ENCODE results near the gene TXLNA.

The TXLNA gene

GRCh38 chr1:32195972-32196823 lies 16.7 kb downstream of the TXLNA start:
- Histone ChIP-seq H3K4me1 (ENCODE audit: insufficient read depth, low read length) (peaks cover 19% of the 10 kb centered on the region; the same call in 1 of the 2 replicates), H3K36me3 (ENCODE audit: insufficient read depth, low read length) (peaks cover 37% of the 10 kb centered on the region), H3K9ac (ENCODE audit: low read depth, low read length) (no peak overlapping the region), H3K9me3 (ENCODE audit: control insufficient read depth, insufficient read depth, low read length) (no peaks in the 10 kb centered on the region)

- Histone ChIP-seq H3K9ac (ENCODE audit: low read depth, low read length) (no peak overlapping the region), H3K9me3 (ENCODE audit: control insufficient read depth, insufficient read depth, low read length) (no peaks in the 10 kb centered on the region), H3K36me3 (ENCODE audit: insufficient read depth, low read length) (peaks cover 32% of the 10 kb centered on the region), H3K4me1 (ENCODE audit: insufficient read depth, low read length) (peaks cover 25% of the 10 kb centered on the region; the same call in 1 of the 2 replicates)
Observed at GRCh38 chr1:32197074-32197473, 17.6 kb downstream of the TXLNA start.

- Histone ChIP-seq H3K4me1 (ENCODE audit: insufficient read depth, low read length) (peaks cover 25% of the 10 kb centered on the region; the same call in 1 of the 2 replicates), H3K36me3 (ENCODE audit: insufficient read depth, low read length) (peaks cover 30% of the 10 kb centered on the region), H3K9ac (ENCODE audit: low read depth, low read length) (no peak overlapping the region), H3K9me3 (ENCODE audit: control insufficient read depth, insufficient read depth, low read length) (no peaks in the 10 kb centered on the region)
Observed at GRCh38 chr1:32197837-32198236, 18.4 kb downstream of the TXLNA start.

GRCh38 chr1:32198237-32199042 lies 19.0 kb downstream of the TXLNA start:
- Histone ChIP-seq H3K9me3 (ENCODE audit: control insufficient read depth, insufficient read depth, low read length) (no peaks in the 10 kb centered on the region), H3K4me1 (ENCODE audit: insufficient read depth, low read length) (peaks cover 25% of the 10 kb centered on the region; the same call in 1 of the 2 replicates), H3K9ac (ENCODE audit: low read depth, low read length) (no peak overlapping the region), H3K36me3 (ENCODE audit: insufficient read depth, low read length) (peaks cover 25% of the 10 kb centered on the region)

GRCh38 chr1:32199043-32199716 lies 19.7 kb downstream of the TXLNA start:
- Histone ChIP-seq H3K36me3 (ENCODE audit: insufficient read depth, low read length) (peaks cover 22% of the 10 kb centered on the region), H3K4me1 (ENCODE audit: insufficient read depth, low read length) (peaks cover 25% of the 10 kb centered on the region; the same call in 1 of the 2 replicates), H3K9me3 (ENCODE audit: control insufficient read depth, insufficient read depth, low read length) (no peaks in the 10 kb centered on the region), H3K9ac (ENCODE audit: low read depth, low read length) (no peak overlapping the region)

GRCh38 chr1:32199717-32200072 lies 20.2 kb downstream of the TXLNA start:
- H3K9me3 ChIP-seq (ENCODE audit: control insufficient read depth, insufficient read depth, low read length): no peaks in the 10 kb centered on the region
- H3K9ac ChIP-seq (ENCODE audit: low read depth, low read length): peak overlapping the region; percentile 59
- peaks cover 25% of the 10 kb centered on the region; the same call in 1 of the 2 replicates for H3K4me1 ChIP-seq (ENCODE audit: insufficient read depth, low read length)
- peaks cover 20% of the 10 kb centered on the region for H3K36me3 ChIP-seq (ENCODE audit: insufficient read depth, low read length)

- Histone ChIP-seq H3K36me3 (ENCODE audit: insufficient read depth, low read length) (peaks cover 14% of the 10 kb centered on the region), H3K4me1 (ENCODE audit: insufficient read depth, low read length) (peaks cover 25% of the 10 kb centered on the region; the same call in 1 of the 2 replicates), H3K9me3 (ENCODE audit: control insufficient read depth, insufficient read depth, low read length) (no peaks in the 10 kb centered on the region), H3K9ac (ENCODE audit: low read depth, low read length) (peak within 1 kb of the TSS; percentile 59)
Observed at GRCh38 chr1:32200226-32201010, 20.9 kb downstream of the TXLNA start, which contains the start of gene CCDC28B. Gene CCDC28B (plus strand): TSS chr1:32200595. CDS start chr1:32201936, 1,341 bp downstream.

- peaks cover 8% of the 10 kb centered on the region for H3K36me3 ChIP-seq (ENCODE audit: insufficient read depth, low read length)
- H3K4me1 ChIP-seq (ENCODE audit: insufficient read depth, low read length): peaks cover 25% of the 10 kb centered on the region; the same call in 1 of the 2 replicates
- H3K9ac ChIP-seq (ENCODE audit: low read depth, low read length): peak overlapping the region; percentile 59; the same call in 1 of the 2 replicates
- H3K9me3 ChIP-seq (ENCODE audit: control insufficient read depth, insufficient read depth, low read length): no peaks in the 10 kb centered on the region
Observed at GRCh38 chr1:32201011-32201855, 21.8 kb downstream of the TXLNA start.

GRCh38 chr1:32204943-32205361 lies 25.5 kb downstream of the TXLNA start:
- Histone ChIP-seq H3K4me1 (ENCODE audit: insufficient read depth, low read length) (peaks cover 7% of the 10 kb centered on the region; the same call in 1 of the 2 replicates), H3K9ac (ENCODE audit: low read depth, low read length) (peak overlapping the region; percentile 88; the same call in 1 of the 2 replicates), H3K9me3 (ENCODE audit: control insufficient read depth, insufficient read depth, low read length) (no peaks in the 10 kb centered on the region), H3K36me3 (ENCODE audit: insufficient read depth, low read length) (no peaks in the 10 kb centered on the region; the same call in 1 of the 2 replicates)

GRCh38 chr1:32205401-32206370 lies 26.2 kb downstream of the TXLNA start, which contains the start of gene IQCC:
Gene IQCC (plus strand): TSS chr1:32205671. CDS start chr1:32205682, 11 bp downstream.
- Histone ChIP-seq H3K4me1 (ENCODE audit: insufficient read depth, low read length) (peaks cover 6% of the 10 kb centered on the region; the same call in 1 of the 2 replicates), H3K36me3 (ENCODE audit: insufficient read depth, low read length) (no peaks in the 10 kb centered on the region; the same call in 1 of the 2 replicates), H3K9me3 (ENCODE audit: control insufficient read depth, insufficient read depth, low read length) (no peaks in the 10 kb centered on the region), H3K9ac (ENCODE audit: low read depth, low read length) (peak within 1 kb of the TSS; percentile 88)

GRCh38 chr1:32208469-32208868 lies 29.0 kb downstream of the TXLNA start:
- no peaks in the 10 kb centered on the region for H3K4me1 ChIP-seq (ENCODE audit: insufficient read depth, low read length)
- no peaks in the 10 kb centered on the region; the same call in 1 of the 2 replicates for H3K36me3 ChIP-seq (ENCODE audit: insufficient read depth, low read length)
- H3K9ac ChIP-seq (ENCODE audit: low read depth, low read length): no peak overlapping the region
- H3K9me3 ChIP-seq (ENCODE audit: control insufficient read depth, insufficient read depth, low read length): no peaks in the 10 kb centered on the region

- Histone ChIP-seq H3K9me3 (ENCODE audit: control insufficient read depth, insufficient read depth, low read length) (no peaks in the 10 kb centered on the region), H3K36me3 (ENCODE audit: insufficient read depth, low read length) (no peaks in the 10 kb centered on the region; the same call in 1 of the 2 replicates), H3K4me1 (ENCODE audit: insufficient read depth, low read length) (no peaks in the 10 kb centered on the region), H3K9ac (ENCODE audit: low read depth, low read length) (no peak within 1 kb of the TSS)
Observed at GRCh38 chr1:32208891-32209328, 29.4 kb downstream of the TXLNA start, which contains the start of gene DCDC2B. Gene DCDC2B (plus strand): TSS chr1:32209089. CDS start chr1:32209094, 5 bp downstream.
